Osteoblast (primary cell): ENCODE data around the gene MACF1. TPM values are rescaled to one million over a fixed set of nuclear protein-coding genes. Genes with fewer than 3 reads are reported as not detected.

ENCODE experiments used
- DNase-seq: peaks from one replicate; pipeline ENCODE4 v3.0.0; 2011; ENCODE audit warnings: low spot score, mixed read lengths; ENCODE audit not compliant: insufficient read length; ENCODE audit errors: missing footprints
- H2AFZ ChIP-seq: 2 replicates; pipeline ENCODE4 v1.6.0; 2011; ENCODE audit warnings: mild to moderate bottlenecking, low read length
- H3K27ac ChIP-seq: 2 replicates; pipeline ENCODE4 v1.5.1; 2011; ENCODE audit warnings: mild to moderate bottlenecking, low read depth, low read length, moderate library complexity
- H3K27me3 ChIP-seq: 2 replicates; pipeline ENCODE4 v1.6.0; 2012; ENCODE audit warnings: mild to moderate bottlenecking, control low read depth, inconsistent platforms, low read length, moderate library complexity; ENCODE audit not compliant: insufficient read depth
- H3K36me3 ChIP-seq: 2 replicates; pipeline ENCODE4 v1.5.1; 2011; ENCODE audit warnings: mild to moderate bottlenecking, low read length, control low read depth, moderate library complexity; ENCODE audit not compliant: insufficient read depth
- H3K4me1 ChIP-seq: 2 replicates; pipeline ENCODE4 v1.5.1; 2011; ENCODE audit warnings: mild to moderate bottlenecking, low read length, control low read depth, moderate library complexity; ENCODE audit not compliant: insufficient read depth
- H3K4me2 ChIP-seq: 2 replicates; pipeline ENCODE4 v1.6.0; 2011; ENCODE audit warnings: mild to moderate bottlenecking, low read length; ENCODE audit not compliant: insufficient read depth
- H3K4me3 ChIP-seq: fragments of 200-600 bp; sonication (generic); 3 replicates; pipeline ENCODE4 v1.5.1; 2012; ENCODE audit warnings: mild to moderate bottlenecking, low read length, inconsistent platforms; ENCODE audit not compliant: insufficient read depth
- H3K79me2 ChIP-seq: 2 replicates; pipeline ENCODE4 v1.6.0; 2012; ENCODE audit warnings: mild to moderate bottlenecking, low read length, control low read depth, inconsistent platforms; ENCODE audit not compliant: insufficient read depth
- H3K9me3 ChIP-seq: 2 replicates; pipeline ENCODE4 v1.5.1; 2011; ENCODE audit warnings: low read depth, low read length, control low read depth
- H4K20me1 ChIP-seq: 2 replicates; pipeline ENCODE4 v1.6.0; 2012; ENCODE audit warnings: mild to moderate bottlenecking, low read length, control low read depth; ENCODE audit not compliant: insufficient read depth
- total RNA-seq: library from RNA; depleted of rRNA; stranded (reverse); fragments of >200 nt; gene quantifications from 2 replicates; pipeline ENCODE4 v1.2.3, GENCODE V29; 2012
- TF ChIP-seq, protein P1 (sequence below): IDR thresholded peaks from 2 replicates; pipeline ENCODE4 v1.5.1; 2011; ENCODE audit warnings: mild to moderate bottlenecking, low read depth, low read length, moderate library complexity; ENCODE audit errors: extremely low read depth

Gene MACF1
- total RNA-seq, 1 donor: 424 TPM

DNA sequence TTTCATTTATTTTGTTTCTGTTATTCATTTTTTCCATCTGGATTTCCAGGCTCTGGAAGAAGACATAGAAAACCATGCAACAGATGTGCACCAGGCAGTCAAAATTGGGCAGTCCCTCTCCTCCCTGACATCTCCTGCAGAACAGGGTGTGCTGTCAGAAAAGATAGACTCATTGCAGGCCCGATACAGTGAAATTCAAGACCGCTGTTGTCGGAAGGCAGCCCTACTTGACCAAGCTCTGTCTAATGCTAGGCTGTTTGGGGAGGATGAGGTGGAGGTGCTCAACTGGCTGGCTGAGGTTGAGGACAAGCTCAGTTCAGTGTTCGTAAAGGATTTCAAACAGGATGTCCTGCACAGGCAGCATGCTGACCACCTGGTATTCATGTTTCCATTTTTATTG lies 223.4 kb downstream of the MACF1 start:
- Histone ChIP-seq H3K36me3 (peaks cover 82% of the 10 kb centered on the region), H4K20me1 (no peaks in the 10 kb centered on the region), H3K4me1 (peaks cover 7% of the 10 kb centered on the region), H3K79me2 (peaks cover 24% of the 10 kb centered on the region), H3K27me3 (no peaks in the 10 kb centered on the region), H3K4me2 (no peak overlapping the region), H3K4me3 (no peak overlapping the region), H3K27ac (no peak overlapping the region), H3K9me3 (no peaks in the 10 kb centered on the region), H2AFZ (no peak overlapping the region)
- DNase-seq: no peak
- TF ChIP-seq, protein P1, sequence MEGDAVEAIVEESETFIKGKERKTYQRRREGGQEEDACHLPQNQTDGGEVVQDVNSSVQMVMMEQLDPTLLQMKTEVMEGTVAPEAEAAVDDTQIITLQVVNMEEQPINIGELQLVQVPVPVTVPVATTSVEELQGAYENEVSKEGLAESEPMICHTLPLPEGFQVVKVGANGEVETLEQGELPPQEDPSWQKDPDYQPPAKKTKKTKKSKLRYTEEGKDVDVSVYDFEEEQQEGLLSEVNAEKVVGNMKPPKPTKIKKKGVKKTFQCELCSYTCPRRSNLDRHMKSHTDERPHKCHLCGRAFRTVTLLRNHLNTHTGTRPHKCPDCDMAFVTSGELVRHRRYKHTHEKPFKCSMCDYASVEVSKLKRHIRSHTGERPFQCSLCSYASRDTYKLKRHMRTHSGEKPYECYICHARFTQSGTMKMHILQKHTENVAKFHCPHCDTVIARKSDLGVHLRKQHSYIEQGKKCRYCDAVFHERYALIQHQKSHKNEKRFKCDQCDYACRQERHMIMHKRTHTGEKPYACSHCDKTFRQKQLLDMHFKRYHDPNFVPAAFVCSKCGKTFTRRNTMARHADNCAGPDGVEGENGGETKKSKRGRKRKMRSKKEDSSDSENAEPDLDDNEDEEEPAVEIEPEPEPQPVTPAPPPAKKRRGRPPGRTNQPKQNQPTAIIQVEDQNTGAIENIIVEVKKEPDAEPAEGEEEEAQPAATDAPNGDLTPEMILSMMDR: no peak

DNA sequence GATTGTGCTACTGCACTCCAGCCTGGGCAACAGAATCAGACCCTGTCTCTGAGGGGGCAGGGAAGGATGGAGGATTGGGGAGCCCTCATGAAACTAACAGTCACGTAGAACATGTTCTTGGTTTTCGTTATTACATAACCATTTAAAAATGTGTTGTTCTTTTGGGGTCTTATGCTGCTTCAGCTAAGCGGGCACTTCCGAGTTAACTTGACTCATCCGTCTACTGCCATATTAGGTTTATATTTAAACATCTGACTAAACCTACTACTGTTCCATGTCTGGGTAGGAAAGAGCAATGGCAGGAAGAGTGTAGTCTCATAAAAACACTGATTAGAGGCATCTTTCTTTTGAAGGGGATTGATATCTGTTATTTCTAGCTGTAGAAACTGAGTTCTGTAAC lies 227.4 kb downstream of the MACF1 start:
- H3K4me1 ChIP-seq: peaks cover 7% of the 10 kb centered on the region
- peaks cover 91% of the 10 kb centered on the region for H3K36me3 ChIP-seq
- H3K9me3 ChIP-seq: no peaks in the 10 kb centered on the region
- H3K4me3 ChIP-seq: no peak overlapping the region
- peak; percentile 68 for DNase-seq
- no peak overlapping the region for H3K4me2 ChIP-seq
- H3K79me2 ChIP-seq: peaks cover 9% of the 10 kb centered on the region
- no peak overlapping the region for H2AFZ ChIP-seq
- TF ChIP-seq, protein P1: no peak
- H3K27me3 ChIP-seq: no peaks in the 10 kb centered on the region
- peak overlapping the region; percentile 6 for H3K27ac ChIP-seq
- no peaks in the 10 kb centered on the region for H4K20me1 ChIP-seq

DNA sequence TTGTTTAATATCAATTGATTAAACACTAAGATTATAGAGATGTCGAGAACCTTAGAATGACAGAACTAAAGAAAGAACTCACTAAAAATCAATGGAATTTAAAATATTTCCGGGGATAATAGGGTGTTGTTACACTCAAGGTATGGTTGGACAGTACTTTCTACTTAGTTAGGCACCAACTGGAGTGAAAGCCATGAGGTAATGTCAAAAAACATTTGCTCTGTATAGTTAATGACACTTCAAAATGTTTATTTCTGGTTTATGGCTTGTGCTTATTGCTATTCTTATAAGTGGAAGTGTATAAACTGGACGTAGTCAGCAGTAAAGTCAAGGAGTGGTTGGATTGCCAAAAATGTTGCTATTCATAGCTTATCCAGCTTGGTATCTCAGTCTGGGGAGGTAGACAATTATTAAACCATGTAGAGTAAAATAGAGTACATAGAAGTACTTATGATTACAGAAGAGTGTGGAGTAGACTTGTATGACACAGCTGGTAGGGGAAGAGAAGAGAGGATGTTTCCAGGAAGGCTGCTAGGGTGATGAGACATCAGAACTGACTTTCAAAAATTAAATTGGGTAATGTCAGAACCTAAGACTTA lies 230.4 kb downstream of the MACF1 start:
- Histone ChIP-seq H3K27me3 (no peaks in the 10 kb centered on the region), H2AFZ (no peak overlapping the region), H3K4me2 (no peak overlapping the region), H3K79me2 (peaks cover 9% of the 10 kb centered on the region), H4K20me1 (no peaks in the 10 kb centered on the region), H3K4me1 (peaks cover 7% of the 10 kb centered on the region), H3K9me3 (no peaks in the 10 kb centered on the region), H3K36me3 (peaks cover 87% of the 10 kb centered on the region), H3K27ac (peak overlapping the region; percentile 17), H3K4me3 (no peak overlapping the region)
- TF ChIP-seq, protein P1: no peak
- DNase-seq: no peak

DNA sequence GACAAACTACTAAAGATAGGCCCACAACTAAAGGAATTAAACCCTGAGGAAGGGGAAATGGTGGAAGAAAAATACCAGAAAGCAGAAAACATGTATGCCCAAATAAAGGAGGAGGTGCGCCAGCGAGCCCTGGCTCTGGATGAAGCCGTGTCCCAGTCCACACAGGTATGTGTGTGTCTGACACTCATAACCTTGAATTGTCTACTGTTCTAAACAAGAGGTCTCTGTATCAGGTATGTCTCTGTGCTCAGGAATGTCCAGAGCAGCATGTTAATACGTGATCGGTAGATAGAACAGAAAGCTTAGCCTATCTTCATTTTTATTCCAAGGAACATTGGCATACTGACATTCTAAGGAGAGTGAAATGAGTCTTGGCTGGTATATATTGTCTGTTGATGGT lies 231.1 kb downstream of the MACF1 start:
- TF ChIP-seq, protein P1: no peak
- Histone ChIP-seq H2AFZ (no peak overlapping the region), H4K20me1 (no peaks in the 10 kb centered on the region), H3K4me2 (no peak overlapping the region), H3K79me2 (peaks cover 9% of the 10 kb centered on the region), H3K9me3 (no peaks in the 10 kb centered on the region), H3K4me3 (no peak overlapping the region), H3K27me3 (no peaks in the 10 kb centered on the region), H3K4me1 (peaks cover 7% of the 10 kb centered on the region), H3K36me3 (peaks cover 87% of the 10 kb centered on the region), H3K27ac (peak overlapping the region; percentile 17)
- DNase-seq: no peak
